ENCODE data around the gene SYCP1. TPM values are rescaled to one million over a fixed set of nuclear protein-coding genes. Genes with fewer than 3 reads are reported as not detected.
"Not testable (repeated sequence)": the region's sequence is repeated elsewhere in the genome, so short reads cannot be mapped to it uniquely, and the experiment has no call there.

The SYCP1 gene
- total RNA-seq, 4 donors from 2014 or later: not detected

- WGBS, 2 donors (ENCODE audit: low coverage in 1 of 2): 82 to 94% methylated on average over 2 of the region's 2 CpGs
- intact Hi-C loops (cut with DNase I; ENCODE audit: low total_unique reads): no loop called here
These were observed 159.1 kb downstream of the SYCP1 start for GRCh38 chr1:115013792-115014191.

DNA sequence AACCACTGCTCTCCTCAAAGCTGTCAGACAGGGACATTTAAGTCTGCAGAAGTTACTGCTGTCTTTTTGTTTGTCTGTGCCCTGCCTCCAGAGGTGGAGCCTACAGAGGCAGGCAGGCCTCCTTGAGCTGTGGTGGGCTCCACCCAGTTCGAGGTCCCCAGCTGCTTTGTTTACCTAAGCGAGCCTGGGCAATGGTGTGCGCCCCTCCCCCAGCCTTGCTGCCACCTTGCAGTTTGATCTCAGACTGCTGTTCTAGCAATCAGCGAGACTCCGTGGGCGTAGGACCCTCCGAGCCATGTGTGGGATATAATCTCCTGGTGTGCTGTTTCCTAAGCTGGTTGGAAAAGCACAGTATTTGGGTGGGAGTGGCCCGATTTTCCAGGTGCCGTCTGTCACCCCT is 164.9 kb downstream of the SYCP1 start:
- WGBS, 2 donors (ENCODE audit: low coverage in 1 of 2): 87% methylated on average over 9 of the region's 9 CpGs; no CpG with 5 or more reads in 1 of the 2 donors
- H3K4me1 ChIP-seq; H3K9me3 ChIP-seq; H3K27ac ChIP-seq; intact Hi-C loops (cut with DNase I; ENCODE audit: low total_unique reads); in situ Hi-C loops (cut with MboI; ENCODE audit: low pct_ligation_motif_present in 1 of 4, low pct_unique_long_range_greater_than_20kb in 1 of 4, low sequenced_read_pairs in 3 of 4); DNase-seq; H3K36me3 ChIP-seq; H3K4me3 ChIP-seq; H3K27me3 ChIP-seq: not testable (repeated sequence)

More at GRCh38 chr1:115013792-115014191, 159.1 kb downstream of the SYCP1 start:
- no peaks in the 10 kb centered on the region for H3K27me3 ChIP-seq
- no peaks in the 10 kb centered on the region for H3K9me3 ChIP-seq
- no peak for DNase-seq
- no peak overlapping the region for H3K27ac ChIP-seq
- no peaks in the 10 kb centered on the region for H3K36me3 ChIP-seq
- TF ChIP-seq POLR2AphosphoS5 (IDR thresholded peaks at IDR 0.05) (no peak), EP300 (IDR thresholded peaks at IDR 0.05; ENCODE audit: low read depth) (no peak), POLR2A (IDR thresholded peaks at IDR 0.05) (no peak), CTCF (IDR thresholded peaks at IDR 0.05) (no peak)
- in situ Hi-C loops (cut with MboI; ENCODE audit: low pct_ligation_motif_present in 1 of 4, low pct_unique_long_range_greater_than_20kb in 1 of 4, low sequenced_read_pairs in 3 of 4): no loop called here
- no peak overlapping the region for H3K4me3 ChIP-seq
- no peaks in the 10 kb centered on the region for H3K4me1 ChIP-seq

DNA sequence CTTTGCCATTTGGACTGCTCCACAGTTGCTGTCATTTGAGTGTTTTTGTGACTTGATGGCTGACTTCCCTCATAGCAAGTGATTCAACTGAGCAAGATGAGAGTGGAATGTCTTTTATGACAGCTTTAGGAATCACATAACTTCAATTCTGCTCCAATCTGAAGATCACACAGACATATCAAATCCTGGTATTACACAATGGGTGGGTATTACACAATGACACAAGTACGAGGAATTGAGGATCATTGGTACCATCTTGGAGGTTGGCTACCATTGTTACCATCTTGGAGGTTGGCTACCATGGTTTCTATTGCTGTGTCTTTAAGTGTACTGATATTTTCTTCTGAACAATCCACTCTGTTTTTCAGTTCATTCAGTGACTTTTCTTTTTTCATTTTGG is 166.5 kb downstream of the SYCP1 start:
- 62 to 67% methylated on average over 1 of the region's 1 CpG for WGBS, 2 donors (ENCODE audit: low coverage in 1 of 2)
- Histone ChIP-seq H3K4me1 (no peaks in the 10 kb centered on the region), H3K4me3 (no peak overlapping the region), H3K27ac (no peak overlapping the region), H3K36me3 (no peaks in the 10 kb centered on the region), H3K27me3 (no peaks in the 10 kb centered on the region), H3K9me3 (no peaks in the 10 kb centered on the region)
- in situ Hi-C loops (cut with MboI; ENCODE audit: low pct_ligation_motif_present in 1 of 4, low pct_unique_long_range_greater_than_20kb in 1 of 4, low sequenced_read_pairs in 3 of 4) (no loop called here), intact Hi-C loops (cut with DNase I; ENCODE audit: low total_unique reads) (no loop called here)
- DNase-seq: no peak
- no peak for TF ChIP-seq POLR2AphosphoS5 (IDR thresholded peaks at IDR 0.05)
- no peak for TF ChIP-seq POLR2A (IDR thresholded peaks at IDR 0.05)
- TF ChIP-seq CTCF (IDR thresholded peaks at IDR 0.05): no peak
- TF ChIP-seq EP300 (IDR thresholded peaks at IDR 0.05; ENCODE audit: low read depth): no peak

GRCh38 chr1:115023593-115023992 is 168.9 kb downstream of the SYCP1 start:
- in situ Hi-C loops (cut with MboI; ENCODE audit: low pct_ligation_motif_present in 1 of 4, low pct_unique_long_range_greater_than_20kb in 1 of 4, low sequenced_read_pairs in 3 of 4): no loop called here
- no peak overlapping the region for H3K4me3 ChIP-seq
- no peaks in the 10 kb centered on the region for H3K36me3 ChIP-seq
- no peak overlapping the region for H3K27ac ChIP-seq
- H3K4me1 ChIP-seq: no peaks in the 10 kb centered on the region
- no peak for DNase-seq
- no peaks in the 10 kb centered on the region for H3K9me3 ChIP-seq
- intact Hi-C loops (cut with DNase I; ENCODE audit: low total_unique reads): no loop called here
- H3K27me3 ChIP-seq: no peaks in the 10 kb centered on the region
- TF ChIP-seq POLR2AphosphoS5 (IDR thresholded peaks at IDR 0.05) (no peak), POLR2A (IDR thresholded peaks at IDR 0.05) (no peak)

- H3K27me3 ChIP-seq: no peaks in the 10 kb centered on the region
- H3K36me3 ChIP-seq: no peaks in the 10 kb centered on the region
- in situ Hi-C loops (cut with MboI; ENCODE audit: low pct_ligation_motif_present in 1 of 4, low pct_unique_long_range_greater_than_20kb in 1 of 4, low sequenced_read_pairs in 3 of 4): no loop called here
- intact Hi-C loops (cut with DNase I; ENCODE audit: low total_unique reads): no loop called here
- no peaks in the 10 kb centered on the region for H3K9me3 ChIP-seq
- no peak within 1 kb of the TSS for H3K4me3 ChIP-seq
- DNase-seq: no peak
- TF ChIP-seq EP300 (IDR thresholded peaks at IDR 0.05; ENCODE audit: low read depth) (no peak), CTCF (IDR thresholded peaks at IDR 0.05) (no peak), POLR2A (IDR thresholded peaks at IDR 0.05) (no peak)
- no peaks in the 10 kb centered on the region for H3K4me1 ChIP-seq
- H3K27ac ChIP-seq: no peak within 1 kb of the TSS
These were observed 174.9 kb downstream of the SYCP1 start, which contains the start of gene TSHB for GRCh38 chr1:115029526-115029925. TSHB (plus strand) TSS chr1:115029826; CDS start chr1:115033363, 3,537 bp downstream.

Data from transverse colon (tissue), 4 donors.